KOPT-K1 (cell line): Measurements from ENCODE around the gene MBNL2.

Experiments
- H3K27ac ChIP-seq: fragments of 200-600 bp; sonication (generic); 2 replicates; pipeline ENCODE4 v1.5.1; 2016; ENCODE audit warnings: antibody characterized with exemption, mild to moderate bottlenecking, low read depth, low read length; ENCODE audit not compliant: poor library complexity, severe bottlenecking
- H3K36me3 ChIP-seq: fragments of 200-600 bp; sonication (generic); 2 replicates; pipeline ENCODE4 v1.5.1; 2017; ENCODE audit warnings: antibody characterized with exemption, mild to moderate bottlenecking, low read length, moderate library complexity; ENCODE audit not compliant: insufficient read depth
- H3K9me3 ChIP-seq: fragments of 200-600 bp; sonication (generic); 2 replicates; pipeline ENCODE4 v1.5.1; 2017; ENCODE audit warnings: antibody characterized with exemption, low read length, mild to moderate bottlenecking; ENCODE audit not compliant: insufficient read depth, poor library complexity, severe bottlenecking

Gene MBNL2

DNA sequence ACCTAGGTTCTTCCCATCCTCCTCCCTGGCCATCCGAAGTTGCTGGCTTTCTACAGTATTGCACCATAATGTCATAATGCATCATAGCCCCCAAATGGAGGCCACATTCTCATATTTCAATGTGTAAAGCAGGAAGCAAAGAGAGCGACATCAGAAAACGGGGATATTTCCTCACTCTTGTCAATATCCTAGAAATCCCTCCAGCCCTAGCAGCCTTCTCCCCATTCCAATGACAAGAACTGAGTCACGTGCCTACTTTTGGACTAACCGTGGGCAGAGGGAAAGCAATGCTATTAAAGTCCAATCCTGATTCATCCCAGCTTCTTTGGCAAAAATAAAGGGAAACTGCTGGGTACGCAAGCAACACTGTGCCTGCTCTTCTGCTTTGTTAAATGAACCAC, 207.5 kb downstream of the MBNL2 start:
- H3K9me3 ChIP-seq: no peaks in the 10 kb centered on the region
- H3K27ac ChIP-seq: no peak overlapping the region
- no peaks in the 10 kb centered on the region for H3K36me3 ChIP-seq

DNA sequence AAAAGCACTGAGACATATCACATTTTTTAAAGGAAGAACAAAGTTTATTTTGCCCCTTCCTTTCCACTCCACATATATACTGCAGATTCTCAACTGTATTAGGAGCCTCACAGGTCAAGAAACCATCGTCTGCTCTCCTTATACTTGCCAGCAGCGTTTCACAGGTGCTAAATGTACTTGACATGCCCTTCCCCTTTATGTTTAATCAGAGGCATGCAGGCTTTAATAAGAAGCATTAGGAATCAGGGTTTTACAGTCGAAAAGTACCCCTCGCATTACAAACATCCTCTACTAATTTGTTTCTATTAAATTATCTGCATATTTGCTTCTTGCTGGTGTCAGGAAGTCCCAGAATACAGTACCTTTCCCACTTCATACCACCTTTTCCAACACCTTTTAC, 208.2 kb downstream of the MBNL2 start:
- Histone ChIP-seq H3K27ac (no peak overlapping the region), H3K36me3 (no peaks in the 10 kb centered on the region), H3K9me3 (no peaks in the 10 kb centered on the region)

DNA sequence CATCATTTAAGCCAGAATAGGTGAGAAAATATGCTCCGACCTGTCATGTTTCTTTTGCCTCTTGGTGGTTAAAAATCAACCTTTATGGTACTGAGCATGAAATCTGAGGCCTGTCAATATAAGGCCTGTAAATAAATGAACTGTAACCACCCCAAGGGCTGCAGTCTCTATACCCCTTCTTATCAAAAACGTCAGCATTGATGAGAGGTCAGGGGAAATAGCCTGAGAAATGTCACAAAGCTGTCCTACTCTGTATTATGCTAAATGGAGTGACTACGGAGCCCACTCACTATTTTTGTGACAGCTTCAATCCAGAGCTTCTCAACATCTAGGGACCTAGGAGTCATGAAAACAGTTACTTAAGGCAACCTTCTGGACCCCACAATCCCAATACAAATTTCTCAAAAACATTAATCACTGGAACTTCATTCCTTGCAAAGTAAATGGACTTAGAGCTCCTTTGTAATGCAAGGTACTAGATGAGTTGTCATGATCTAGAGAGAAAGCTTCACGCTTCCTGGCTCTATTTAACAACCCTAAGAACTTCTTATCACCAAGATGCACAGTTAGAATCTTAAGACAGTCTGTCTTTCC, 209.1 kb downstream of the MBNL2 start:
- H3K36me3 ChIP-seq: no peaks in the 10 kb centered on the region
- H3K27ac ChIP-seq: no peak overlapping the region
- no peaks in the 10 kb centered on the region for H3K9me3 ChIP-seq

DNA sequence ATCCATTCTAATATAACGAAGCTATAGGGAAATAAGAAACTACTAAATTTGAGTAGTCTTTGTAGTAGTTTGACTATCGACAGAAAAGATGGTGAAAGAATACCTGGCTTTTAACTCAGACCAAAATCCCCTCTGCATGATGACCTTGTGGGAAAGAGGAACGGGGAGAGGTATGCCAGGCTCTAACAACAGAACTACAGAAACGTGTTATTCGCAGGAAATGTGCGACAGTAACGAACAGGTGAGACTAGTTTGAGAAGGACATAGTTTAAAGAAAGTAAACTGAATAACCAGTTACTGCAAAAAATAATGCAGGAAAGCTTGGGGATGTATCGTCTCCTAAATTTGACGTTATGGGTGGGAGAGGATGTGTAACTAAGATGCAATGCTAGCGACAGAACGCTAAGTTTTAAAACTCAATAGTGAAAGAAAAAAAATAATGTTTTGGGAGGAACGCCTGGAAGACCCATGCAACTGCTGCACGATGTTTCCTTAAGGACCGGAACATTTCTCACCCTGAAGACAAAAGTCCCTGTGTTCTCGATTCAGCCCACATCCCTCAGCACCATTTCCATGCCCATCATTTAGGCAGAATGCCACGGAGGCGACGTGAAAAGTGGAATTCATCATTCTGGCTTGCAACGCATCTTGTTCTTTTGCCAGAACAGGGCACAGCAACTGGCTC, 210.2 kb downstream of the MBNL2 start:
- Histone ChIP-seq H3K36me3 (no peaks in the 10 kb centered on the region), H3K27ac (peak overlapping the region; percentile 52), H3K9me3 (no peaks in the 10 kb centered on the region)

DNA sequence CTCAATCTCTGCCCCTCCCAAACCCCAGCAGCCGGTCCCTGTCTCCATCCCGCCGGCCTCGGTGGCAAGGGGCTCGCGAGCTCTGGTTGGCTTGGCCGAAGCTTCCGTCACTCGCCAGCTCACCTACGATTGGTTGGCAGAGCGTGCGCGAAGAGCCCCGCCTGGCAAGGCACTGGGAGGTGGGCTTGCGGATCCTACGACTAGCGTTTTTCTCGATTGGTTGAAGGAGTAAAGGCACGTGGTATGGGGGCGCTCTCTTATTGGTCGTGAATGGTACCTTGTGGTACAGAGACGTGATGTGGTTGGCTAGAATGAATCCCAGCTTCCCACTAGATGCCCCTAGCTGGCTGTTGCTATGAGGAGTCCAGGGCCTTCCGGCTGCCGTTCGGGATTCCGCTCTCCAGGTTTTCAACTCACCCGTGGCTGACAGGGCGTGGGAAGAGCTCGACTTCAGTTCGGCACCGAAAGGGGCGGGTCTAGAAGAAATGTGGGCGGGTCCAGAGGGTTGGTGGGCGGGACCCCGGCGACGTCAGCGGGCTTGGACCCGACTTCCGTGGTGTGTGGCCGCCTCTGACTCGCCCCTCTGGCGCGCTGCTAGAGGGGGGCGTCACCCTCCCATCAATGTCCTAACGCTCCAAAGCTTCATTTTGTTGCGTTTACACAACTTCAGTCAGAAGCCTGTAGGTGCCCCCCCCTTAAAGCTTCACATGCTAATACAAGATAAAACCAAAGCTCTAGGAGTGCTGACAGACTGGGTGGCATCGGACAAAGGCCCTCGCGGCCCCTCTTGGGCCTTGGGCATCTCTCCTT, 211.0 kb downstream of the MBNL2 start:
- Histone ChIP-seq H3K36me3 (0 out of 2 replicates have a peak, but pooled peaks cover 1% of the 10 kb centered on the region), H3K27ac (peak overlapping the region; percentile 98), H3K9me3 (no peaks in the 10 kb centered on the region)

DNA sequence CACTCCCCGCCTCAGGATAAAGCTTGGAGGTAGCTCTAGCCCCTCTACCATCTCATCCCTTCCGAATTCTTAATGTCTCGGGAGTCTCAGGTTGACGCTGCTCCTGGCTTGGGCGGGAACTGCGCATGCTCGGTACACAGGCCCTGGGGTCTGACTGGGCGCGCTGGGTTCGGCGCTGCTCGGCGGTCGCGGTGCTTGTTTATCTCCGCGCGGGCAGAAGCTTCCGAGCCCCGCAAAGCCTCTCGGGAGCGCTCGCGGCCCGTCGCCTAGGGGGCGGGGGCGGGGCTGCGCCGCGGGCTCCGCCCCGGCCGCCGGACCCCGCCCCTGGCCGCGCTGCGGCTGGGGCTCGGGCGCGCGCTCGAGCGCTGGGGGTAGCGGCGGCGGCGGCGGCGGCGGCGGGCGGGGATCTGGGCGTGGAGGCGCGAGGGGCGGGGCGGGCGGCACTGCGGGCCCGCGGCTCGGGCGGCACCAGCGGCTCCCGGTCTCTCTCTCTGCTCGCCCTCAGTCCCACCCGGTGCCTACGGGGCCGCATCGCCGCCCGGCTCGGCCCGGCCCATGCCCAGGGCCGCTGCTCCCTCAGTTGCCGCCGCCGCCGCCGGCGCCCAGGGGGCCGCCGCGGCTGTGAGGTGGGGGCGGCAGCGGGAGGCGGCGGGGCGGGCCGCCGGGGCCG, 211.7 kb downstream of the MBNL2 start, which contains the start of gene RAP2A:
Gene RAP2A, plus strand, starts transcription at position 443 of the 670 bp plus-strand sequence. CDS start 302 bp downstream, outside the sequence.
- peak within 1 kb of the TSS; percentile 98 for H3K27ac ChIP-seq
- H3K36me3 ChIP-seq: 0 out of 2 replicates have a peak, but pooled peaks cover 9% of the 10 kb centered on the region
- no peaks in the 10 kb centered on the region for H3K9me3 ChIP-seq

DNA sequence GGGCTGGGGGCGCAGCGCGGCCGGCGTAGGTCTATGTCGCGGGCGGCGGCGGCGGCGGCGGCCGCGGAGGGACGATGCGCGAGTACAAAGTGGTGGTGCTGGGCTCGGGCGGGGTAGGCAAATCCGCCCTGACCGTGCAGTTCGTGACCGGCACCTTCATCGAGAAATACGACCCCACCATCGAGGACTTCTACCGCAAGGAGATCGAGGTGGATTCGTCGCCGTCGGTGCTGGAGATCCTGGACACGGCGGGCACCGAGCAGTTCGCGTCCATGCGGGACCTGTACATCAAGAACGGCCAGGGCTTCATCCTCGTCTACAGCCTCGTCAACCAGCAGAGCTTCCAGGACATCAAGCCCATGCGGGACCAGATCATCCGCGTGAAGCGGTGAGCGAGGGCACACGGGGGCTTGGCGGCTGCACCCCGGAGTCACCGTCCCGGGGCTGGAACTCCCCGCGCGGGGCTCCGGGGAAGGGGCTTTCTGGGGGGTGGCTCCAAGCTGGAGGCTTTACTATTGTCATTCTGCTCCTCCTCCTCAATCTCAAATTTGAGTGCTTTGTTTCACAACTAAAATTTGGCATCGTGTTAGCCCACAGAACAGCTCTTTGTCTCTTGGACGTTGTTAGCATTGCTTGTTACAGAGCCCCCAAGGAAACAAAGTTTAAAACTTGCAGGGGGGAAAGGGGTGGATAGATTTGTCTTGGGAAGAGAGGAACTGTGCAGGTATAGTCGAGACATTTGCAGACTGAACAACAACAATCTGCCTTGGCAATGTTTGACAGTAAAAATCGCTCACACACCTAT, 212.5 kb downstream of the MBNL2 start:
- Histone ChIP-seq H3K27ac (peak overlapping the region; percentile 57), H3K36me3 (0 out of 2 replicates have a peak, but pooled peaks cover 10% of the 10 kb centered on the region), H3K9me3 (no peaks in the 10 kb centered on the region)

DNA sequence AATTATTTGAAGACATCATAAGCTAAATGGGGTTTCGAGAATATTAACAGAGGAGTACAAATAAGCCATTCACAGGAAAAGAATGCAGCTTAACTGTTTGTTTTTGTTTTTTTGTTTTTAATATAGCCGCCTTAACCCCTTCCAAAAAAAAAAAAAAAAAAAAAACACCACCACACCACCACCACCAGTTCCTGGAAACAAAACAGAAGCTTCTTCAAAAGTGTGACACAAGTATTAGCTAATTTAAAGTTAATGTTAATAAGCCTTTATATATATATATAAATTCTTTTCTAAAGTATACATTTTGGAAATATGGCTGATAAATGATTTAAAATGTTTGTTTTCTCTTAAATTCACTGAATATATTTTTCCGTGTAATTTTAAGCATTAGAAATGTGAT, 213.2 kb downstream of the MBNL2 start:
- H3K9me3 ChIP-seq: no peaks in the 10 kb centered on the region
- peak overlapping the region; percentile 57 for H3K27ac ChIP-seq
- H3K36me3 ChIP-seq: 0 out of 2 replicates have a peak, but pooled peaks cover 10% of the 10 kb centered on the region

DNA sequence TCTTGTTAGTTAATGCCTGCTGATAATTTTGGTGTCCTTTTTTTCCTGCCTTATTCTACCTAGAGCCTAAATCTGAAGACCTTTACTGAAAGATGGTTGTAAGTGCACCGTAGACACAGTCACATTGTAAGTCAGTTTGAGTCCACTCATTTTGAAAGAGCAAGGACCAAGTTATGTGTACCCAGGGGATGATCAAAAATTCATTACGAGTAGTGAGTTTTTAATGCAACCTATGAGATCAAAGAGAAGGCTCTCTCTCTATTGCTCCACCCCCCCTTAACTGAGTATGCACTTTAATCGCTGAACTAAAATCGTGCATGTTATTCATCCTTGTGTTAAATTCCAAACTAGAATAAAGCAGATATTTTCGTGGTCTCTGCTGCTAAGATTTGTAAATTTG, 213.7 kb downstream of the MBNL2 start:
- H3K27ac ChIP-seq: no peak overlapping the region
- H3K36me3 ChIP-seq: 0 out of 2 replicates have a peak, but pooled peaks cover 10% of the 10 kb centered on the region
- H3K9me3 ChIP-seq: no peaks in the 10 kb centered on the region

DNA sequence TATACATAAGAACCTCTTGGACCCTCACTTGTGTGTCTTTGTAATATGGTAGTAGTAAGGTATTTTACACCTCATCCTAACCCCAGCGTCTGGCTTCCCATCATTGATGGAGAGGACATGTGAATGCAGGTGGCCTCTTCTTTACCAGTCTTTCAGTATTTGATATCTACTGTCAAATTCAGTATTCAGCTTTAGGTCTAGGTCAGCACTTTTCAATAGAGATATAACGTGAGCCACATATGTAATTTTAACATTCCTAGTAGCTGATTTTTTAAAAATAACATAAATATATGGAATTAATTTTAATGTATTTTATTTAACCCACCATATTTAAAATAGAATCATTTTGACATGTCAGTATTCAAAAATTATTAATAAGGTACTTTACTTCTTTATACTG, 214.7 kb downstream of the MBNL2 start:
- H3K36me3 ChIP-seq: 0 out of 2 replicates have a peak, but pooled peaks cover 10% of the 10 kb centered on the region
- no peak overlapping the region for H3K27ac ChIP-seq
- H3K9me3 ChIP-seq: no peaks in the 10 kb centered on the region

DNA sequence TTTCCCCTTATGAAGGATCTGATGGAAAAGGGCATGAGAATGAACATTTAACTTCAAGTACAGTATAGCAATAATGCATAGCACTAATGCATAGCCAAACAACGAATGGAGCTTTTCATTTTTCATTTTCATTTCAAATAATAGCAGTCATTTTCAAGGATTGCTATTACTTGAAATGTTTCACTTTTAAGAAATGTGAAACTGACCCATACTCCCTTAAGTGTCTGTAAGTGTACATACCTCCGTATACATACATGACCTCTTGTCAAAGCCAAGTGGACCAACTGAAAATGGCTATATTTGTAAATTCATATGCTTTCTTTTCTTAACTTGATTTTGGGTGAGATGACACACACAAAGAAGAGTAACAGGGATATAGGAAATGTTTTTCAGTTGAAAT, 215.6 kb downstream of the MBNL2 start:
- H3K36me3 ChIP-seq: 0 out of 2 replicates have a peak, but pooled peaks cover 10% of the 10 kb centered on the region
- H3K27ac ChIP-seq: no peak overlapping the region
- no peaks in the 10 kb centered on the region for H3K9me3 ChIP-seq

DNA sequence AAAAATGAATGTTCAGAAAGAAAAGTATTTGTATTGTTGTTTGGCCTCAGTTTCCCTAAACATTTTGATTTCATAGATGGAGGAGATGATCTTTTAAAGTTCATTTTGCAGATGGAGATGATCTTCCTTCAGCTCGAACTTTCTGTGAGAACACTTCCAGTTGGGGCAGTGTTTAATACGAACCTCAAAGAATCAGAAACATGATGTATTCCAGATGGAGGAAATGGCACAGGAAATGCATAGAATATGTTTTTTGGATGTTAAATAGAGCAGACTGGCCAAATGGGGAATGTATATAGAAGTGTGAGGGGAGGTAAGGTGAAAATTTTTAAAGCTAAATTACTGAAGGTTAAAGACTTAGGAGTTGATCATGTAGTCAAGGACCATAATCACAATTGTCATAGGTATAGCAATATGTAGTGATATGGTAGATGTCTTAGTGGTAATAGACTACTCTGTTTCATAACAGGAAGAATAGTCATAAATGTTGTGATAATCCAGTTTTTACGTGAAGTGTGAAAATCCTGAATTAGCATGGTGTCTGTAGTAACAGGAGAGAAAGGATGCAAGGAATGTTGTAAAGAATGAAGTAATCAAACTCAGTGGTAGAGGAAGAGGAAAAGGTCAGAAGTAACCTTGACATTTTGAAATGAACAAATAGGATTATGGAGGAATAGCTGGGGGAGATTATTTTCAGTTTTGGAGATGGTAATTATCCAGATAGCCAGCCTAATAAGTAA, 216.9 kb downstream of the MBNL2 start:
- H3K27ac ChIP-seq: no peak overlapping the region
- 0 out of 2 replicates have a peak, but pooled peaks cover 10% of the 10 kb centered on the region for H3K36me3 ChIP-seq
- no peaks in the 10 kb centered on the region for H3K9me3 ChIP-seq

DNA sequence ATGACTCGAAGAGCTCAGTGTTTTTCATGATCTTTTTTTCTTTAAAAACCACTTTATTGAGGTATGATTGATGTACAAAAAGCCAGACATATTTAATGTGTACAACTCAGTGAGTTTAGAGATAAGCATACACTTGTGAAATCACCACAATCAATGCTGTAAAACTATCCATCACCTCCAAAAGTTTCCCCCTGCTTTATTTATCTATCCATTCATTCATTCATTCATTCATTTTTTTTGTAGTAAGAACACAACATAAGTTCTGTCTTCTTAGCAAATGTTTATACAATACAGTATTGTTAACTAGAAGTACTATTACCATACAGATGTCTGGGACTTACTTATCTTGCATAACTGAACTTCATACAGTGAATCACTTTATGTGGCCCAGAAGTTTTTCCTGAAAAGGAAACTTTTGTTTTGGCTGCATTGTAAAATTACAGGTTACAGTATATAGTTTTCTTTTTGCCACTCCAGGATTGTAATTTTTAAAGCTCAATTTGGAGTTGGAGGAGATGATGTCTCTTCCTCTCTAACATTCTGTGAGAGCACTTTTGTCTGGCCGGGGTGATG, 218.6 kb downstream of the MBNL2 start:
- Histone ChIP-seq H3K9me3 (no peaks in the 10 kb centered on the region), H3K27ac (no peak overlapping the region), H3K36me3 (0 out of 2 replicates have a peak, but pooled peaks cover 10% of the 10 kb centered on the region)
